IMR-90 (cell line): ENCODE data around the gene ABCA6. TPM values are rescaled to one million over a fixed set of nuclear protein-coding genes. Genes with fewer than 3 reads are reported as not detected.

ENCODE experiments used
- ATAC-seq: fragments of 200-7000 bp; cut with Tn5 transposase; 2 replicates; pipeline ENCODE4 v1.9.1; 2020; ENCODE audit warnings: low read depth, mild to moderate bottlenecking, moderate library complexity
- BruUV-seq: library from RNA; stranded (reverse); fragments of 400-500 nt; replicated peaks from 2 replicates; lab custom pipeline; 2021; lab: Mats Ljungman, UMichigan
- CTCF ChIA-PET: fragments of 300-600 bp; formaldehyde crosslinking; extraction: SDS; loops from one replicate; lab custom pipeline; 2021; ENCODE audit warnings: antibody characterized with exemption; lab: Yijun Ruan, JAX
- POLR2A ChIA-PET: fragments of 300-600 bp; sonication (Branson Sonifier 250); formaldehyde crosslinking; loops from one replicate; lab custom pipeline; 2022; ENCODE audit warnings: antibody characterized with exemption; ENCODE audit not compliant: unreplicated experiment; lab: Charles Lee
- DNase-seq: peaks from one replicate; pipeline ENCODE4 v3.0.0; 2013
- H2AFZ ChIP-seq: replicated peaks from 2 replicates; pipeline ENCODE3; 2013; ENCODE audit warnings: low read length, mild to moderate bottlenecking; ENCODE audit not compliant: poor library complexity
- H2AK5ac ChIP-seq: 2 replicates; pipeline ENCODE4 v1.6.1; 2013; ENCODE audit warnings: low read depth, low read length, inconsistent platforms
- H2AK9ac ChIP-seq: replicated peaks from 2 replicates; pipeline ENCODE3; 2013; ENCODE audit warnings: mild to moderate bottlenecking, low read depth, low read length, moderate library complexity; ENCODE audit not compliant: poor library complexity
- H2BK120ac ChIP-seq: 2 replicates; pipeline ENCODE4 v1.6.1; 2013; ENCODE audit warnings: low read depth, low read length, inconsistent platforms
- H2BK15ac ChIP-seq: 3 replicates; pipeline ENCODE4 v1.6.1; 2013; ENCODE audit warnings: low read depth, low read length, inconsistent platforms
- H2BK20ac ChIP-seq: 2 replicates; pipeline ENCODE4 v1.6.1; 2013; ENCODE audit warnings: low read depth, mild to moderate bottlenecking, inconsistent platforms, low read length, moderate library complexity
- H2BK5ac ChIP-seq: 2 replicates; pipeline ENCODE4 v1.6.1; 2013; ENCODE audit warnings: mild to moderate bottlenecking, low read depth, low read length, inconsistent platforms; ENCODE audit not compliant: poor library complexity, severe bottlenecking
- H3K14ac ChIP-seq: replicated peaks from 2 replicates; pipeline ENCODE4 v1.6.1; 2013; ENCODE audit warnings: low read depth, low read length, inconsistent platforms
- H3K18ac ChIP-seq: 2 replicates; pipeline ENCODE4 v1.6.1; 2013; ENCODE audit warnings: low read depth, low read length, control low read depth
- H3K23ac ChIP-seq: 2 replicates; pipeline ENCODE4 v1.6.1; 2013; ENCODE audit warnings: low read depth, low read length, inconsistent platforms
- H3K27ac ChIP-seq: 2 replicates; pipeline ENCODE4 v1.5.1; 2013; ENCODE audit warnings: mild to moderate bottlenecking, control low read depth, low read length; ENCODE audit not compliant: insufficient read depth
- H3K27me3 ChIP-seq: 2 replicates; pipeline ENCODE4 v1.6.1; 2013; ENCODE audit warnings: low read length; ENCODE audit not compliant: control insufficient read depth, insufficient read depth
- H3K36me3 ChIP-seq: 2 replicates; pipeline ENCODE4 v1.6.1; 2013; ENCODE audit warnings: low read length, mixed read lengths; ENCODE audit not compliant: control insufficient read depth, insufficient read depth
- H3K4ac ChIP-seq: 2 replicates; pipeline ENCODE4 v1.6.1; 2013; ENCODE audit warnings: low read depth, low read length, inconsistent platforms
- H3K4me1 ChIP-seq: 2 replicates; pipeline ENCODE4 v1.6.1; 2013; ENCODE audit warnings: low read length, mixed read lengths; ENCODE audit not compliant: control insufficient read depth, insufficient read depth
- H3K4me2 ChIP-seq: 2 replicates; pipeline ENCODE4 v1.6.1; 2013; ENCODE audit warnings: low read depth, mild to moderate bottlenecking, control low read depth, low read length, moderate library complexity
- H3K4me3 ChIP-seq: 2 replicates; pipeline ENCODE4 v1.5.1; 2013; ENCODE audit warnings: low read depth, mild to moderate bottlenecking, control low read depth, low read length, moderate library complexity; ENCODE audit not compliant: insufficient read depth
- H3K56ac ChIP-seq: 2 replicates; pipeline ENCODE4 v1.6.1; 2013; ENCODE audit warnings: low read length, inconsistent platforms; ENCODE audit not compliant: insufficient read depth; ENCODE audit errors: extremely low read depth
- H3K79me1 ChIP-seq, 2 experiments: 2 replicates each; pipeline ENCODE4 v1.6.1; 2013; ENCODE audit warnings: low read length in 2 of 2, inconsistent platforms in 1 of 2, low read depth in 1 of 2
- H3K9ac ChIP-seq: 2 replicates; pipeline ENCODE4 v1.6.1; 2013; ENCODE audit warnings: low read depth, low read length, control low read depth
- H3K9me1 ChIP-seq: 2 replicates; pipeline ENCODE4 v1.6.1; 2013; ENCODE audit warnings: low read length, inconsistent platforms; ENCODE audit not compliant: insufficient read depth
- H3K9me3 ChIP-seq: 2 replicates; pipeline ENCODE4 v1.6.1; 2013; ENCODE audit warnings: low read length; ENCODE audit not compliant: control insufficient read depth, insufficient read depth
- H4K20me1 ChIP-seq: 2 replicates; pipeline ENCODE4 v1.6.1; 2013; ENCODE audit warnings: low read length, inconsistent platforms; ENCODE audit not compliant: insufficient read depth
- H4K5ac ChIP-seq: 2 replicates; pipeline ENCODE4 v1.6.1; 2013; ENCODE audit warnings: mild to moderate bottlenecking, low read depth, low read length, control low read depth
- H4K8ac ChIP-seq, 2 experiments: 2 replicates each; pipeline ENCODE4 v1.6.1; 2013; ENCODE audit warnings: low read depth in 2 of 2, low read length in 2 of 2, control low read depth in 1 of 2, inconsistent platforms in 1 of 2
- H4K91ac ChIP-seq: 2 replicates; pipeline ENCODE4 v1.6.1; 2013; ENCODE audit warnings: low read depth, low read length, inconsistent platforms; ENCODE audit not compliant: insufficient read depth
- BHLHE40 ChIP-seq: fragments of 150-350 bp; IDR thresholded peaks from 2 replicates; pipeline ENCODE4 v1.6.1; 2016; ENCODE audit warnings: mild to moderate bottlenecking, low read depth, low read length
- CEBPB ChIP-seq: IDR thresholded peaks from 2 replicates; pipeline ENCODE4 v1.6.1; 2012; ENCODE audit warnings: low read depth, low read length, improper control_type of control experiment
- CHD1 ChIP-seq: IDR thresholded peaks from 2 replicates; pipeline ENCODE4 v1.6.1; 2012; ENCODE audit warnings: low read depth, low read length, improper control_type of control experiment
- FOS ChIP-seq: fragments of 150-350 bp; IDR thresholded peaks from 2 replicates; pipeline ENCODE4 v1.6.1; 2016; ENCODE audit warnings: low read depth, low read length
- MAFK ChIP-seq: IDR thresholded peaks from 2 replicates; pipeline ENCODE4 v1.6.1; 2012; ENCODE audit warnings: low read depth, low read length, improper control_type of control experiment
- MAZ ChIP-seq: IDR thresholded peaks from 2 replicates; pipeline ENCODE4 v1.6.1; 2012; ENCODE audit warnings: low read depth, mild to moderate bottlenecking, low read length, improper control_type of control experiment, moderate library complexity, borderline replicate concordance
- MXI1 ChIP-seq: IDR thresholded peaks from 2 replicates; pipeline ENCODE4 v1.6.1; 2012; ENCODE audit warnings: low read depth, mild to moderate bottlenecking, low read length, moderate library complexity, borderline replicate concordance
- NFE2L2 ChIP-seq: fragments of 150-350 bp; IDR thresholded peaks from 2 replicates; pipeline ENCODE4 v1.6.1; 2016; ENCODE audit warnings: low read depth, mild to moderate bottlenecking, low read length
- POLR2A ChIP-seq: IDR thresholded peaks from 2 replicates; pipeline ENCODE4 v1.6.1; 2012; ENCODE audit warnings: mild to moderate bottlenecking, low read depth, low read length
- RAD21 ChIP-seq: IDR thresholded peaks from 2 replicates; pipeline ENCODE4 v1.6.1; 2012; ENCODE audit warnings: low read length, improper control_type of control experiment
- RCOR1 ChIP-seq: IDR thresholded peaks from 2 replicates; pipeline ENCODE4 v1.6.1; 2012; ENCODE audit warnings: mild to moderate bottlenecking, low read length, improper control_type of control experiment; ENCODE audit not compliant: insufficient replicate concordance
- RFX5 ChIP-seq: IDR thresholded peaks from 2 replicates; pipeline ENCODE4 v1.8.0; 2012; ENCODE audit warnings: low read depth, mild to moderate bottlenecking, low read length, moderate library complexity
- SMC3 ChIP-seq: fragments of 150-350 bp; IDR thresholded peaks from 2 replicates; pipeline ENCODE4 v1.6.1; 2016; ENCODE audit warnings: low read depth, mild to moderate bottlenecking, antibody characterized with exemption, low read length, moderate library complexity
- WGBS, 2 experiments: methylation state at CpG; one replicate each; pipeline versions ENCODE4 v1.1.5 to v1.1.7; 2013; ENCODE audit warnings: missing lambda C conversion rate in 2 of 2; ENCODE audit not compliant: insufficient read length in 1 of 2; ENCODE audit errors: extremely low coverage in 2 of 2; 5-methylcytosine and 5-hydroxymethylcytosine counted together
- dilution Hi-C: fragments of 300-500 bp; cut with HindIII; formaldehyde crosslinking; loops from one replicate; pipeline ENCODE4 v1.14.3; 2018; ENCODE audit warnings: low sequenced_read_pairs; ENCODE audit not compliant: unreplicated experiment
- in situ Hi-C: fragments of 300-500 bp; cut with MboI; formaldehyde crosslinking; loops from 3 replicates; pipeline ENCODE4 v1.14.3; 2019; ENCODE audit warnings: low sequenced_read_pairs, inconsistent platforms, mixed read lengths
- intact Hi-C: fragments of 100-400 bp; cut with micrococcal nuclease; formaldehyde crosslinking; loops from 2 replicates; pipeline ENCODE4 v1.10.0; 2022
- polyA plus RNA-seq, 3 experiments: library from polyadenylated mRNA; depleted of rRNA; stranded (reverse); fragments of >200 nt; gene quantifications; 2 replicates each; pipeline ENCODE4 v1.2.3, GENCODE V29; 2012; ENCODE audit warnings: low replicate concordance in 1 of 3
- total RNA-seq: library from RNA; depleted of rRNA; stranded (reverse); fragments of >200 nt; gene quantifications from 2 replicates; pipeline ENCODE4 v1.2.3, GENCODE V29; 2012
- TF ChIP-seq, protein P1 (sequence below): conservative IDR thresholded peaks from 2 replicates; pipeline ENCODE4 v1.5.1; 2012; ENCODE audit warnings: mild to moderate bottlenecking, low read depth, low read length, improper control_type of control experiment
- TF ChIP-seq, protein P2 (sequence below): fragments of 150-350 bp; IDR thresholded peaks from 2 replicates; pipeline ENCODE4 v1.6.1; 2017; ENCODE audit warnings: mild to moderate bottlenecking, antibody characterized with exemption, low read length, low read depth
- TF ChIP-seq, protein P3 (sequence below): fragments of 150-350 bp; IDR thresholded peaks from 2 replicates; pipeline ENCODE4 v1.6.1; 2016; ENCODE audit warnings: low read depth, mild to moderate bottlenecking, low read length, moderate library complexity, borderline replicate concordance

The ABCA6 gene
- total and polyA plus RNA-seq, 2 of the 4 experiments (the other 2 are of a cell fraction): under 0.01 TPM; not detected in 1

DNA sequence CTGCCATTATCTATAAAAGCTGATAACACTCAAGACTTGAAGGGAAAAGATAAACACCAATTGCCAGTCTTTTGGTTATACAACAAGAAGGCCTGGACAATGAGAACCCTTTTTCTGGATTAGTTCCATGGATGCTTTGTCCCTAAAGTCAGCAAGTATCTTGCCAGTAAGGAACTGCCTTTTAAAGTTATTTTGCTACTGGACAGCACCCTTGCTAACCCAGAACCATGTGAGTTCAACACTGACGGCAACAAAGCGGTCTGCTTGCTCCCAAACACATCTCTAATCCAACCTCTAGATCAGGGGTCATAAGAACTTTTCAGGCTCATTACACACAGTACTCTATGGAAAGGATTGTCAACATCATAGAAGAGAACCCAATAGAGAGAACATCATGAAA, 25.3 kb upstream of the ABCA6 start:
- Histone ChIP-seq H3K4me2 (no peak overlapping the region), H2AFZ (no peak overlapping the region), H3K27me3 (no peaks in the 10 kb centered on the region), H4K5ac (no peak overlapping the region), H3K4me1 (no peaks in the 10 kb centered on the region), H2BK5ac (no peak overlapping the region), H3K14ac (no peak overlapping the region), H4K91ac (no peak overlapping the region), H3K9me1 (no peaks in the 10 kb centered on the region), H2BK120ac (no peak overlapping the region), H3K9me3 (no peaks in the 10 kb centered on the region), H4K8ac (no peak overlapping the region), H3K18ac (no peak overlapping the region), H3K4ac (no peak overlapping the region), H4K20me1 (no peaks in the 10 kb centered on the region), H3K56ac (no peak overlapping the region), H3K79me1 (no peaks in the 10 kb centered on the region), H2AK5ac (no peak overlapping the region), H2BK20ac (no peak overlapping the region), H2BK15ac (no peak overlapping the region), H3K36me3 (no peaks in the 10 kb centered on the region), H2AK9ac (no peak overlapping the region), H3K23ac (no peak overlapping the region), H3K4me3 (no peak overlapping the region), H3K9ac (no peak overlapping the region), H3K27ac (no peak overlapping the region)
- in situ Hi-C loops: no loop called here
- CTCF ChIA-PET: no interaction called here
- POLR2A ChIA-PET: no interaction called here
- no CpG with 5 or more reads among the region's 2 CpGs for WGBS, 2 experiments
- no TSS peak for BruUV-seq
- intact Hi-C loops: no loop called here
- dilution Hi-C loops: no loop called here
- no peak for TF ChIP-seq CEBPB
- TF ChIP-seq RCOR1: no peak
- TF ChIP-seq FOS: no peak
- no peak for TF ChIP-seq SMC3
- TF ChIP-seq, protein P1, sequence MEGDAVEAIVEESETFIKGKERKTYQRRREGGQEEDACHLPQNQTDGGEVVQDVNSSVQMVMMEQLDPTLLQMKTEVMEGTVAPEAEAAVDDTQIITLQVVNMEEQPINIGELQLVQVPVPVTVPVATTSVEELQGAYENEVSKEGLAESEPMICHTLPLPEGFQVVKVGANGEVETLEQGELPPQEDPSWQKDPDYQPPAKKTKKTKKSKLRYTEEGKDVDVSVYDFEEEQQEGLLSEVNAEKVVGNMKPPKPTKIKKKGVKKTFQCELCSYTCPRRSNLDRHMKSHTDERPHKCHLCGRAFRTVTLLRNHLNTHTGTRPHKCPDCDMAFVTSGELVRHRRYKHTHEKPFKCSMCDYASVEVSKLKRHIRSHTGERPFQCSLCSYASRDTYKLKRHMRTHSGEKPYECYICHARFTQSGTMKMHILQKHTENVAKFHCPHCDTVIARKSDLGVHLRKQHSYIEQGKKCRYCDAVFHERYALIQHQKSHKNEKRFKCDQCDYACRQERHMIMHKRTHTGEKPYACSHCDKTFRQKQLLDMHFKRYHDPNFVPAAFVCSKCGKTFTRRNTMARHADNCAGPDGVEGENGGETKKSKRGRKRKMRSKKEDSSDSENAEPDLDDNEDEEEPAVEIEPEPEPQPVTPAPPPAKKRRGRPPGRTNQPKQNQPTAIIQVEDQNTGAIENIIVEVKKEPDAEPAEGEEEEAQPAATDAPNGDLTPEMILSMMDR: no peak
- no peak for TF ChIP-seq POLR2A
- TF ChIP-seq CHD1: no peak
- TF ChIP-seq, protein P2, sequence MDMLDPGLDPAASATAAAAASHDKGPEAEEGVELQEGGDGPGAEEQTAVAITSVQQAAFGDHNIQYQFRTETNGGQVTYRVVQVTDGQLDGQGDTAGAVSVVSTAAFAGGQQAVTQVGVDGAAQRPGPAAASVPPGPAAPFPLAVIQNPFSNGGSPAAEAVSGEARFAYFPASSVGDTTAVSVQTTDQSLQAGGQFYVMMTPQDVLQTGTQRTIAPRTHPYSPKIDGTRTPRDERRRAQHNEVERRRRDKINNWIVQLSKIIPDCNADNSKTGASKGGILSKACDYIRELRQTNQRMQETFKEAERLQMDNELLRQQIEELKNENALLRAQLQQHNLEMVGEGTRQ: no peak
- no peak for TF ChIP-seq RFX5
- TF ChIP-seq MXI1: no peak
- TF ChIP-seq RAD21: no peak
- no peak for TF ChIP-seq BHLHE40
- no peak for TF ChIP-seq MAFK
- TF ChIP-seq NFE2L2: no peak
- TF ChIP-seq, protein P3, sequence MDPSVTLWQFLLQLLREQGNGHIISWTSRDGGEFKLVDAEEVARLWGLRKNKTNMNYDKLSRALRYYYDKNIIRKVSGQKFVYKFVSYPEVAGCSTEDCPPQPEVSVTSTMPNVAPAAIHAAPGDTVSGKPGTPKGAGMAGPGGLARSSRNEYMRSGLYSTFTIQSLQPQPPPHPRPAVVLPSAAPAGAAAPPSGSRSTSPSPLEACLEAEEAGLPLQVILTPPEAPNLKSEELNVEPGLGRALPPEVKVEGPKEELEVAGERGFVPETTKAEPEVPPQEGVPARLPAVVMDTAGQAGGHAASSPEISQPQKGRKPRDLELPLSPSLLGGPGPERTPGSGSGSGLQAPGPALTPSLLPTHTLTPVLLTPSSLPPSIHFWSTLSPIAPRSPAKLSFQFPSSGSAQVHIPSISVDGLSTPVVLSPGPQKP: no peak
- no peak for TF ChIP-seq MAZ
- ATAC-seq: no peak
- DNase-seq: no peak
